GM18858 (cell line): ENCODE data around the gene ZNF3.
"Not testable (repeated sequence)": the region's sequence is repeated elsewhere in the genome, so short reads cannot be mapped to it uniquely, and the experiment has no call there.

Source experiments
- ATAC-seq: cut with Tn5 transposase; IDR thresholded peaks from one replicate; pipeline ENCODE4 v1.9.1; 2021; ENCODE audit not compliant: unreplicated experiment

The ZNF3 gene

DNA sequence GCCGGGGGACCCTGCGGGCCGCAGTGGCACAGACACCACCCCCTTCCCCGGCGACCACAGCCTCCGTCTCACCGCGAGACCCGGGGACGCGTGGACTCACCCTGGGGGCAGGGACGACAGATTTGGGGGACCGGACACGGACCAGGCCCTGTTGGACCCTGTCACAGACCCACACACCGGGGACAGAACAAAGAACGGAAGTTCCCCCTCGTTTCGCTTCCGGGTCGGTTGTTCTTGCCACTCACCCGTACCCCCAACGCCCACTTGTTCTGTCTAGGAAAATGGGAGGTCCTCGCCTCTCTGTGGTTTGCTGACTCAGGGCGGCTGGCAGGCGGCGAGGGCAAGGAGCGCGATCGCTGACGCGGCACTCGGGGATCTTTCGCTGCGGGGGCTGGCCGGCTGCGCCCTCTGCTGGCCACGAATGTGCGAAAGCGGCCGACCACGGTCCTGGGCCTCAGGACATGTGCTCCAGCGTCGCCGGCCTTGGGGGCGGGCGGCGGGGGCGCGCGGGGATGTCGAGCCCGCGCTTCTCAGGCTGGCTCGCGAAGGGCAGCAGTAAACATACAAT is at the start of gene ZNF3:
ZNF3 (minus strand) TSS at position 189 of the 568 bp plus-strand sequence. CDS start 4,366 bp downstream, outside the sequence.
- ATAC-seq = peak; percentile 70

DNA sequence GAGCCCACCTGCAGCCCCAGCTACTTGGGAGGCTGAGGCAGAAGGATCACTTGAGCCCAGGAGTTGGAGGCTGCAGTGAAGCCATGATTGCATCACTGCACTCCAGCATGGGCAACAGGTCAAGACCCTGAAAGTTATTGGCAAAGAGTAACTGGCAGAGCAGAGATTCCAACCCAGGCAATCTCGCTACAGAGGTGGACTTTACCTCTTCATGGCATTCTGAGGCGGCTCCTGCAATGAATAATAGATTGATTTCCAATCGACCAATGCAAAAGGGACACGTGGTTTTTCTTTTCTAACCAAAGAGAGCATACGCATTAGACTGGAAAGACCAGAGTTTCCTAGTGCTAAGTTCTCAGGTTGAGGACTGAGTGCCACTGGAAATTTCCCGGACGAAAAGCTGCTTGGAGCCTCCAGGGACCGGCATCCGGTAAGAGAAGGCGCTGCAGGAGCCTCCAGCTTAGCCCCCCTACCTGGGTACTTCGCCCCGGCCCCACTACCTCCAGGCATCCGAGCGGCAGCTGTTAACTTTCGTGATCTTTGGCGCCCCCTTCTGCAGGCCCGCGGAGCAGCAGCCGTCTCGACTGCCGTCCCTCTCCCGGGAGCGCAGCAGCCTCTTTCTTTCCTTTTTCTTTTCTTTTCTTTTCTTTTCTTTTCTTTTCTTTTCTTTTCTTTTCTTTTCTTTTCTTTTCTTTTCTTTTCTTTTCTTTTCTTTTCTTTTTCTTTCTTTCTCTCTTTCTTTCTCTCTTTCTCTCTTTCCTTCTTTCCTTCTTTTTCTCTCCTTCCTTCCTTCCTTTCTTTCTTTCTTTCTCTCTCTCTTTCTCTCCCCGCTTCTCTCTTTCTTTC is 49.3 kb upstream of the ZNF3 start:
- ATAC-seq = no peak

DNA sequence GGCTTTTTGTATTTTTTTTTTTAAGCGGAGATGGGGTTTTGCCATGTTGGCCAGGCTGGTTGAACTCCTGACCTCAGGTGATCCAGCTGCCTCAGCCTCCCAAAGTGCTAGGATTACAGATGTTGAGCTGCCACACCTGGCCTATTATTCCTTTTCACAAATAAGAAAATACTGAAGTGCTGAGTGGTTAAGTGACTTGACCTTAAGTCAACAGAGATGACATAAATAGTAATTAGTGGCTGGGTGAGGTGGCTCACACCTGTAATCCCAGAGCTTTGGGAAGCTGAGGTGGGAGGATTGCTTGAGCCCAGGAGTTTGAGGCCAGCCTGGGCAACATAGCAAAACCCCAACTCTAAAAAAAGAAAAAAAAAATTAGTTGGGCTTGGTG is 48.7 kb upstream of the ZNF3 start:
- not testable (repeated sequence) for ATAC-seq

DNA sequence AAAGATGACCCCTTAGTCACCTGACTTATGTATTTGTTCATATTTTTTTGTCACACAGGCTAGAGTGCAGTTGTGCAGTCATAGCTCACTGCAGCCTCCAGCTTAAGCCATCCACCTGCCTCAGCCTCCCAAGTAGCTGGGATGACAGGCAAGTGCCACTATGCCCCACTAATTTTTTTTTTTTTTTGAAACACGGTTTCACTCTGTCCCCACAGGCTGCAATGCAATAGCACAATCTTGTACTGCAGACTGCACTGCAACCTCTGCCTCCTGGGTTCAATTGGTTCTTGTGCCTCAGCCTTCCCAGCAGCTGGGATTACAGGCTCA is 47.1 kb upstream of the ZNF3 start:
- ATAC-seq = no peak

DNA sequence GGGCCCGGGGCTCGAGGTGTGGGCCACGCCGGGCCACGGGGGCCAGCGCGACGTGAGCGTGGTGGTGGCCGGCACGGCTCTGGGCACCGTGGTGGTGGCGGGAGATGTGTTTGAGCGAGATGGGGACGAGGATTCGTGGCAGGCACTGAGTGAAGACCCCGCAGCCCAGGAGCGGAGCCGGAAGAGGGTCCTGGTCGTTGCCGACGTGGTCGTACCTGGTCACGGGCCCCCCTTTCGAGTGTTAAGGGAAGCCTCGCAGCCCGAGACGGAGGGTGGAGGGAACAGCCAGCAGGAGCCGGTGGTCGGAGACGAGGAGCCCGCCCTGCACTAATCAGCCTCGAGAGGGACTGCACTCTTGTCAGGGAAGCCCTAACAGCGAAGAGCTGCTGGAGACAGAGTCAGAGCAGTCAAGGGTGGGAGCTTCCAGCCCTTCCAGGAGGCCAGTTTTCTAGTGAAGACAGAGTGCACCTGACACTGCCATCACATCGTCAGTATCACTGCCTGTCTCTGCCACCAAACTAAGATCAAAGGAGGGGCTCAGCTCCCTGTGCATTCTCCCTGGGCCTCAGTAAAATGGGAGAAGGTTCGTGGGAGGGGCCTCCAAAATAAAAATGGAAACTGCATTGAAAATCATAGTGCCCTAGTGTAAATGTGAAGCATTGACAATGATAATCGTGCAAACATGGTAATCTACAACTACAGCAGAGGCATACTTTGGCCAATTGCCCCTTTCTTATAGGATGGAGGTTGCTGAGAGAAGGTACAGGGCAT is 46.5 kb upstream of the ZNF3 start:
- ATAC-seq = no peak

DNA sequence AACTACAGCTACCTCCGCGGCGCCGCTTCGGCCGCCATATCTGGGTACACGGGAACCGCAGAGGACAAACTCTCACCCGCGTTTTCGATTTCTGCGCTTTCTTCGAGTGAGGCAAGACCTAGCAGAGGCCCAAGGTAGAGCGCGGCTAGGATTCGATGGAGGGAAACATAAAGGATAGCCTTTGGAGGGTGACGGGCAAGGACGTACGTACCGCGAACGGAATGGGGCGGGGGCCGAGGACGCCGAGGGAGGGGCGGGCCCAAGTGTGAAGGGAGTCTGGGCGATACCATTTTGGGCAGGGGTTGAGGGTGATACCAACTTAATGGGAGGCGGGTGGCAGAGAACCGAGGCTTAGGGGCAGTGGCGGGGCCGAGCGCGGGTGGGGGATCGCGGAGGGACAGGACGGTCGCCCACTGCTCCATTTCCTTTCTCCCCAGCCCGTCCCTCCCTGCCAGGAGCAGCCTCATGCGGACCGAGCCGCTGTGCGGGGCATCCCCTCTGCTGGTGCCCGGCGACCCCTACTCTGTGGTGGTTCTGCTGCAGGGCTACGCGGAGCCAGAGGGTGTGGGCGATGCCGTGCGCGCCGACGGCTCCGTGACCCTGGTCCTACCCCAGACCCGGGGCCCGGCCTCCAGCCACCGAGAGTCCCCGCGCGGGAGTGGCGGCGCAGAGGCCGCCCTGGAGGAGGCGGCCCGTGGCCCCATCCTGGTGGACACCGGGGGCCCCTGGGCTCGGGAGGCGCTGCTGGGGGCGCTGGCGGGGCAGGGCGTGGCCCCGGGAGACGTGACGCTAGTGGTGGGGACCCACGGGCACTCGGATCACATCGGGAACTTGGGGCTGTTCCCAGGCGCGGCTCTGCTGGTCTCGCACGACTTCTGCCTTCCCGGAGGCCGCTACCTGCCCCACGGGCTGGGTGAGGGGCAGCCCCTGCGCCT is 45.7 kb upstream of the ZNF3 start, which contains the start of gene MBLAC1:
MBLAC1 (plus strand) TSS at position 37 of the 935 bp plus-strand sequence; CDS start at position 466, 429 bp downstream.
- peak; percentile 47 for ATAC-seq

DNA sequence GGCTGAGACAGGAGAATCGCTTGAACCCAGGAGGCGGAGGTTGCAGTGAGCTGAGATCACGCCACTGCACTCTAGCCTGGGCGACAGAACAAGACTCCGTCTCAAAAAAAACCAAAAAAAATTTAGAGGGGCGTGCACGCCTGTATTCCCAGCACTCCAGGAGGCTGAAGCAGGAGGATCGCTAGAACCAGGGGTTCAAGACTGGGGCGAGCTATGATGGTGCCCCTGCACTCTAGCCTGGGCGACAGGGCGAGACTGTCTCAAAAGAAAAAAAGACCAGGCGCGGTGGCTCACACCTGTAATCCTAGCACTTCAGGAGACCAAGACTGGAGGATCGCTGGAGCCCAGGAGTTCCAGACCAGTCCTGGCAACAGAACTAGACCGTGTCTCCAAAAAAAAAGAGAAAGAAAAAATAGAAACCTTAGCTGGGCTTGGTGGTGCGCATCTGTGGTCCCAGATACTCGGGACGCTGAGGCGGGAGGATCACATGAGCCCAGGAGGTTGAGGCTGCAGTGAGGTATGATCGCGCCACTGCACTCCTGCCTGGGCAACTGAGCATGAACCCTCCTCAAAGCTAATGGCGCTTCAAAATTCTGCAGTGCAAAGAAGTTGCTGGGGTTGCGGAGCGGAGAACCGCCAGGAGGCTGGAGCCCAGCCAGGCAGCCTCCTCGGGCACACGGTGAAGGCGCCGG is 44.9 kb upstream of the ZNF3 start:
- ATAC-seq = peak; percentile 14

DNA sequence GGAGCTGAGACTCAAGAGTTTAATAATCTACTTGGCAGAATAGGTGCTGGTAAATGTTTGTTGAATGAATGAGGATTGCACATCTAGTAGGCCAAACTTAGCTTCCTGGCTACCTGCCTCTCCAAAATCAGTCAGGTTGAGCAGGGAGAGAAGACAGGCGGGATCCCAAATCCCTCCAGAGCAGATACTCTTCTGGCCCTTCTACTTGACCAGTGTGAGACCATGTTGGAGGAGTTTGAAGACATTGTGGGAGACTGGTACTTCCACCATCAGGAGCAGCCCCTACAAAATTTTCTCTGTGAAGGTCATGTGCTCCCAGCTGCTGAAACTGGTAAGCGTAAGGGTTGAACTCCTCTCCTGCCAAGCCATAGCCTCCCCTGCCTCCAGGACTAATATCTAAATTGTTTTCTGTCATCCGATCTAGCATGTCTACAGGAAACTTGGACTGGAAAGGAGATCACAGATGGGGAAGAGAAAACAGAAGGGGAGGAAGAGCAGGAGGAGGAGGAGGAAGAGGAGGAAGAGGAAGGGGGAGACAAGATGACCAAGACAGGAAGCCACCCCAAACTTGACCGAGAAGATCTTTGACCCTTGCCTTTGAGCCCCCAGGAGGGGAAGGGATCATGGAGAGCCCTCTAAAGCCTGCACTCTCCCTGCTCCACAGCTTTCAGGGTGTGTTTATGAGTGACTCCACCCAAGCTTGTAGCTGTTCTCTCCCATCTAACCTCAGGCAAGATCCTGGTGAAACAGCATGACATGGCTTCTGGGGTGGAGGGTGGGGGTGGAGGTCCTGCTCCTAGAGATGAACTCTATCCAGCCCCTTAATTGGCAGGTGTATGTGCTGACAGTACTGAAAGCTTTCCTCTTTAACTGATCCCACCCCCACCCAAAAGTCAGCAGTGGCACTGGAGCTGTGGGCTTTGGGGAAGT is 43.0 kb upstream of the ZNF3 start:
- no peak for ATAC-seq

DNA sequence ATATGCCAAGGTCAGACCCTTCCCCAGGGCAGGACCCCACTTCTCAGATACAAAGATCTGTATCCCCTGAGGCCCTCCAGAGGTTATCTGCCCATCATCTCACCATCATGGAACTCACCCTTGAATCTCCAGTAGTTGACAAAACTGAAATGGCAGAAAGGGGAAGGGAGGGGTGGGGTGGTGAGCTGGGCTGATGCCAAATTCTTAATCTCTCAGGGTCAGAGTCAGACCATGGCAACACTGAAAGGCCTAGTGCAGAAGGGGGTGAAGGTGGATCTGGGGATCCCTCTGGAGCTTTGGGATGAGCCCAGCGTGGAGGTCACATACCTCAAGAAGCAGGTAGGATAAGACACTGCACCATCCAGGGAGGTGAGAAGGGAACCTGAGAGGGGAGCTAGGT is 41.0 kb upstream of the ZNF3 start:
- no peak for ATAC-seq

DNA sequence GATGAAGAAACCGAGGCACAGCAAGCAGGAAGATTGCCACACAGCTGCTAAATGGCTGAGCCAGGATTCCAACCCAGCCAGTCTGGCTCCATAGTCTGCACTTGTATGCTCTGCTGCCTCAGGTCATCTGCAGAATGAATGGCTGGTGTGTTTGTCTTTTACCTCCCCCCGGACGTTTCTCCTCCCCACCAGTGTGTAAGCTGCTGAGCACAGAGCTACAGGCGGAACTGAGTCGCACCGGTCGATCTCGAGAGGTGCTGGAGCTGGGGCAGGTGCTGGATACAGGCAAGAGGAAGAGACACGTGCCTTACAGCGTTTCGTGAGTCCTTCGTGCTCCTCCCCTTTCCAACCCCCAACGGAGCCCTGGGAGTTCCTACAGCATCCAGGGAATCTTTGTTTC is 40.5 kb upstream of the ZNF3 start:
- no peak for ATAC-seq

DNA sequence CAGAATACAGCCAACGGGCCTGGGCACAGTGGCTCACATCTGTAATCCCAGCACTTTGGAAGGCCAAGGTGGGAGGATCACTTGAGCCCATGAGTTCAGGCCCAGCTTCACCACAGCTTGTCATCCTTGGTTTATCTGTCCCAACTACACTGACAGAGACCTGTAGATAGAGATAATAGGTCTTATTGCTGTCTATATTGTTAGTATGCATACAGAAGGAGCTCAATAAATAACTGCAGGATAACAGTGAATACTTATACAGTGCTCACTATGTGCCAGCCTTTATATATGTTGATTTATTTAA is 39.2 kb upstream of the ZNF3 start:
- ATAC-seq = no peak

DNA sequence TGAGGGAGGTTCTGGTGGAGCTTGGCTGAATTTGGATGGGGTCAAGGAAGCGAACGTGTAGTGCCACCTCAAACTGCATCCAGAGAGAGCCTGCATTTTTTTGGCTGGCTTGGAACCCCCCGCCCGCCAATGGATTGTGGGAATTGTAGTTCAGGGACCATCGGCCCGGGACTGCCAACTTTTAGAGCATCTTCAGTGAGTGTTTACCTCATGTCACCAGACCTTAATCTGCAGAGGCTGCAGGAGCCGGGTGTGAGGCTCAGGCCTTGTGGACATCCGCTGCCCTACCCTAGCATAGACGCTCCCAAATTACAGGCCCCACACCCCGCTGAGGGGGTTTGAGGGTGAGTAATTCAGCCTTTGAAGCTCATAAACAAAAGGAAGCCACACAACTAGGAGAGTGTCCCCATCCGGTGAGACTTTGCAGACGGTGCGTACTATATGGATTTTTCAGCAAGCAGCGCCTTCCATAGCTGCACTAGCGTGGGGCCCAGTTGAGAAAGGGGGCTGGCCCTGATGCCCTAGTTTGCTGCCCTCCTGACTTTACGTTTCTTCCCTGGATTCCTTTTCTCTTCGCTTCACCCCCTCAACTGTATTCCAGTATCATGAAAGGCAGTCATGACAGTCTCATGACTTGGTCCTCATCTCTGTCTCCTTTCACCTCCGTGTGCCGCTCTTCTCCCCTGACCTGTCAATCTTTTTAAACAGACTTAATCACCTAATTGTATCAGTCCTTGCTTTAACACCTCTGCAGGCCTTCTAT is 38.6 kb upstream of the ZNF3 start:
- ATAC-seq = peak; percentile 22

DNA sequence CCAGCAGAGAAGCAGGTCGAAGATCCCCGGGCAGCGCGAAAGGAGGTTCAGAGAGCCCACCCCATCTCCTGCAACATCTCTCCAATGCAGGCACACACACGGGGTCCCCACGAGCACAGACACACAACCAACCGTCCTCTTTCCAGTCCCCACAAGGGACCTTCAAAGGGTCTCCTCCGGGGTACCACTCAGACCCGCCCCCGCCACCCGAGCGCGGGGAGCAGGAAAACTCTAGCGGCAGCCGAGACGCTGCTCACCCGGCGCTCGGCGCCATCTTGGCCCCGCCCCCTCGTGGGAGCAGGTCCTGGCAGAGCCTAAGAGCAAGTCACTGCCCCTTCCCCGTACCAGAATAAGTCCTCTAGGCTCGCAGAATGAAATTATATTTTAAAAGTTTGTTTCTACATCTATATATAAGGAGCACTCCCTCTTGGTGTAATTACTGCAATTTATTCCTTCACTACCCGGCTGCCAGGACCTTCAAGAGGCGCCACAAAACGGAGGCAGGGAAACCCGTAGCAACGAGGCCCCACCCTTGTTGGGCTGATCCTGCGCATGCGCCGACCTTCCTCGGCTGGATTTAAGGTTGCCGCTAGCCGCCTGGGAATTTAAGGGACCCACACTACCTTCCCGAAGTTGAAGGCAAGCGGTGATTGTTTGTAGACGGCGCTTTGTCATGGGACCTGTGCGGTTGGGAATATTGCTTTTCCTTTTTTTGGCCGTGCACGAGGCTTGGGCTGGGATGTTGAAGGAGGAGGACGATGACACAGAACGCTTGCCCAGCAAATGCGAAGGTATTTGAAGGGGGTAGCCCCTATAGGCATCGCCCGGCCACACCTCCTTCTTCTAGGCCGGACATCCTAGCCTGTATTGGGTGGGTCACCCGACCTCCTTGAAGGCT is 37.8 kb upstream of the ZNF3 start, which contains the start of the genes CNPY4 and TAF6:
CNPY4 (plus strand) TSS at position 563 of the 898 bp plus-strand sequence; CDS start at position 674, 111 bp downstream.
TAF6 (minus strand) TSS at position 287 of the 898 bp plus-strand sequence. CDS start 5,149 bp downstream, outside the sequence.
- ATAC-seq = peak; percentile 50

DNA sequence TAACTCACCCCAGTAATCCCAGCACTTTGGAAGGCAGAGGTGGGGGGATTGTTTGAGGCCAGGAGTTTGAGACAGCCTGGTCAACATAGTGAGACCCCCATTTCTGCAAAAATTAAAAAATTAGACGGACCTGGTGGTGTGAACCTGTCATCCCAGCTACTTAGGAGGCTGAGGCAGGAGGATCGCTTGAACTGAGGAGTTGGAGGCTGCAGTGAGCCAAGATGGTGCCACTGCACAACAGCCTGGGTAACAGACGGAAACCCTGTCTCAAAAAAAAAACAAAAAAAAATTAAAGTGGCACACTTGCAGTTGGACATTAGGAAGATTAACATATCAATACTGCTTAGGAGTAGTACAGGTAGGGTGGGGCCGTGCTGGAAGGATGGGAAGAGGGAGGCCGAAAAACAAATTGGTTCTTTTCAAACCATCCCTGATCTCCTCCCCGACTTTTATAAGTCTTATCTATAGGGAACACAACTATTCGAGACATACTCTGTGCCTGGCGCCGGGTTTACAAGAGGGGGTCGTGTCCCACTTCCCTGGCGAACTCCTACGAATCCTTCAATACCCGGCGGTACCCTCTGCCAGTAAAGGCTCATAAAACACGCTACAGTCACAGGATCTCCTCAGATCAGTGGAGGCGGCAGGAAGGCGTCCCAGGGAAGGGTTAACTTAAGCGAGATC is 37.0 kb upstream of the ZNF3 start:
- no peak for ATAC-seq

DNA sequence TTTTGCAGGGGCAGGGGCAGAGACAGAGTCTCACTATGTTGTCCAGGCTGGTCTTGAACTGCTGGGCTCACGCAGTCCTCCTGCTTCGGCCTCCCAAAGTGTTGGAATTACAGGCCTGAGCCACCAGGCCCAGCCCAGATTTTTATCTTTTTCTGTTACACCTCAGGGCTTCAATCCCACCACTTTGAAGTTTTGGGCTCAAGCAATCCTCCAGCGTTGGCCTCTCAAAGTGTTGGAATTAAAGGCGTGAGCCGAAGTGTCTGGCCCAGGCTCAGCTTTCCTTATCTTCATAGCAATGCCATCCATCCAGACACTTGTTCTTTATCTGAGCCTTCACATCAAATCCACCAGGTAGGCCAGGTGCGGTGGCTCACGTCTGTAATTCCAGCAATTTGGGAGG is 33.5 kb upstream of the ZNF3 start:
- no peak for ATAC-seq

DNA sequence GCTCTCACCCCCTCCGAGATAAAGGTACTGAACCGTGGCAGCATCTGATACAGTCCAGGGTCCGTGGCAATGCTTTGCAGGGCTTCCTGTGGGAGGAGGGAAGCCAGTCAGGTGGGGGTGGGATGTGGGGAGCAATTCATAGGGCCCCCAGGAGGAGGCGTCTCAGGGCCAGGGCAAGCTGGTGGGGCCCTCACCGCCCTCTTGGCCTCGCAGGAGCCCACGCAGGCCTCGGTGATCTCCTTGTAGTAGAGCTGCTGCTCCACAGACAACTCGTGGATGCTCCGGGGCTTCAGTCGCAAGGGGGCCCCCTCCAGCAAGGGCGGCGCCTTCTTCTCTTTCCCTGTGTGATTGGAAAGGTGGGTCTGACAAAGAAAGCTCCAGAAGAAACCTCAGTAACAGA is 30.4 kb upstream of the ZNF3 start:
- no peak for ATAC-seq

DNA sequence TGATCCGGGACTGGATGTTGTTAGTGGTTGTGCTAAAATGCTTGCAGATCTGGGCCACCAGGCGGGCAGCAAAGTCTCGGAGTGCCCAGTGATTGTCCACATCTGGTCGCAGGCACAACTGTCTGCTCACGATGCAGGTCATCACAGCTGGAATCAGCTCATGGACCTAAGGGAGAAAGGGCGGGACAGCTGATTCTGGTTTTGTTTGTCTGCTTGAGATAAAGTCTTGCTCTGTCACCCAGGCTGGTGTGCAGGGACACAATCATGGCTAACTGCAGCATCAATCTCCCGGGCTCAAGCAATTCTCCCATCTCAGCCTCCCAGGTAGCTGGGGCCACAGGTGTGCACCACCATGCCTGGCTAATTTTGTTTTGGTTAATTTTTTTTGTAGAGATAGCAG is 29.6 kb upstream of the ZNF3 start:
- ATAC-seq = no peak
